Pulmonary artery endothelial cell (primary cell): Measurements from ENCODE around the gene MYL3. TPM values are rescaled to one million over a fixed set of nuclear protein-coding genes. Genes with fewer than 3 reads are reported as not detected.
"Not testable (repeated sequence)": the region's sequence is repeated elsewhere in the genome, so short reads cannot be mapped to it uniquely, and the experiment has no call there.

Experiments used
- DNase-seq: peaks from one replicate; pipeline ENCODE4 v3.0.0-alpha.2; 2011; ENCODE audit warnings: low read depth, low spot score
- total RNA-seq: library from RNA; depleted of rRNA; stranded (reverse); fragments of >200 nt; gene quantifications from 2 replicates; pipeline ENCODE4 v1.2.3, GENCODE V29; 2014

The MYL3 gene
- total RNA-seq, 1 donor from 2014 or later: not detected

GRCh38 chr3:46830801-46831200, 32.4 kb downstream of the MYL3 start:
- no peak for DNase-seq

- no peak for DNase-seq
Measured at GRCh38 chr3:46829699-46830208, 33.5 kb downstream of the MYL3 start.

GRCh38 chr3:46825450-46825849, 37.8 kb downstream of the MYL3 start:
- no peak for DNase-seq

GRCh38 chr3:46824211-46824970, 38.9 kb downstream of the MYL3 start:
- DNase-seq: no peak

GRCh38 chr3:46823314-46823713, 39.9 kb downstream of the MYL3 start:
- not testable (repeated sequence) for DNase-seq

- DNase-seq: no peak
Measured at GRCh38 chr3:46821553-46821952, 41.7 kb downstream of the MYL3 start.

GRCh38 chr3:46820852-46821251, 42.4 kb downstream of the MYL3 start:
- no peak for DNase-seq

- no peak for DNase-seq
Measured at GRCh38 chr3:46812237-46812791, 50.9 kb downstream of the MYL3 start.

- no peak for DNase-seq
Measured at GRCh38 chr3:46811615-46812236, 51.5 kb downstream of the MYL3 start.

- DNase-seq: not testable (repeated sequence)
Measured at GRCh38 chr3:46808766-46809165, 54.5 kb downstream of the MYL3 start.

Other genes starting within 250 kb of the MYL3 start
- gene ALS2CL, start 169.8 kb downstream of the MYL3 start, total RNA-seq: 5.7 and 6.2 TPM in 2 replicates
- 0.18 and 0.46 TPM in 2 replicates for gene TMIE, start 162.1 kb downstream of the MYL3 start, total RNA-seq
- not detected in 2 replicates for gene PRSS50, start 145.6 kb downstream of the MYL3 start, total RNA-seq
- 0.35 and 0.40 TPM in 2 replicates for gene PTH1R, start 14.3 kb upstream of the MYL3 start, total RNA-seq
- 38.6 and 40.5 TPM in 2 replicates for gene CCDC12, start 113.3 kb upstream of the MYL3 start, total RNA-seq
- 24.3 and 36.9 TPM in 2 replicates for gene NBEAL2, start 116.2 kb upstream of the MYL3 start, total RNA-seq